Smooth muscle cell (in vitro differentiated cells): Measurements from ENCODE around the gene POU4F1. TPM values are rescaled to one million over a fixed set of nuclear protein-coding genes. Genes with fewer than 3 reads are reported as not detected.

Source experiments
- DNase-seq: peaks from one replicate; lab custom pipeline; 2025; ENCODE audit not compliant: unreplicated experiment; lab: John Stamatoyannopoulos, UW
- H2AFZ ChIP-seq: fragments of 200-600 bp; sonication (generic); 2 replicates; pipeline ENCODE4 v1.6.0; 2016; ENCODE audit warnings: antibody characterized with exemption, low read depth, mild to moderate bottlenecking
- H3F3A ChIP-seq: fragments of 200-600 bp; sonication (generic); 2 replicates; pipeline ENCODE4 v1.6.0; 2017; ENCODE audit warnings: antibody characterized with exemption, low read depth
- H3K27ac ChIP-seq: fragments of 200-600 bp; sonication (generic); 2 replicates; pipeline ENCODE4 v1.5.1; 2016; ENCODE audit warnings: low read depth, mild to moderate bottlenecking
- H3K27me3 ChIP-seq: fragments of 200-600 bp; sonication (generic); 2 replicates; pipeline ENCODE4 v1.6.1; 2016; ENCODE audit warnings: low read depth, mild to moderate bottlenecking
- H3K36me3 ChIP-seq: fragments of 200-600 bp; sonication (generic); 2 replicates; pipeline ENCODE4 v1.5.1; 2016; ENCODE audit warnings: low read depth
- H3K4me1 ChIP-seq: fragments of 200-600 bp; sonication (generic); 2 replicates; pipeline ENCODE4 v1.5.1; 2016; ENCODE audit warnings: low read depth
- H3K4me2 ChIP-seq: fragments of 200-600 bp; sonication (generic); 2 replicates; pipeline ENCODE4 v1.6.0; 2016; ENCODE audit warnings: mild to moderate bottlenecking
- H3K4me3 ChIP-seq: fragments of 200-600 bp; sonication (generic); 2 replicates; pipeline ENCODE4 v1.5.1; 2016; ENCODE audit warnings: mild to moderate bottlenecking
- H3K79me2 ChIP-seq: fragments of 200-600 bp; sonication (generic); 2 replicates; pipeline ENCODE4 v1.6.0; 2016; ENCODE audit warnings: low read depth, mild to moderate bottlenecking
- H3K9ac ChIP-seq: fragments of 200-600 bp; sonication (generic); 2 replicates; pipeline ENCODE4 v1.6.0; 2016; ENCODE audit warnings: low read depth
- H3K9me3 ChIP-seq: fragments of 200-600 bp; sonication (generic); replicated peaks from 2 replicates; pipeline ENCODE4 v1.5.1; 2016; ENCODE audit warnings: low read depth
- H4K20me1 ChIP-seq: fragments of 200-600 bp; sonication (generic); 2 replicates; pipeline ENCODE4 v1.6.0; 2016; ENCODE audit warnings: low read depth
- WGBS: methylation state at CpG from one replicate; pipeline ENCODE4 v1.1.7; 2016; ENCODE audit warnings: low lambda C conversion rate; 5-methylcytosine and 5-hydroxymethylcytosine counted together
- polyA plus RNA-seq: library from polyadenylated mRNA; unstranded; fragments of >200 nt; fragmentation: Nextera tagmentation; extraction: Ambion mirVana; gene quantifications from 2 replicates; pipeline ENCODE4 v1.2.1, GENCODE V29; 2016
- total RNA-seq: library from RNA; depleted of rRNA; stranded (reverse); fragments of >200 nt; gene quantifications from 2 replicates; pipeline ENCODE4 v1.2.3, GENCODE V29; 2014
- TF ChIP-seq, protein P1 (sequence below): fragments of 200-600 bp; sonication (generic); IDR thresholded peaks from 2 replicates; pipeline ENCODE4 v1.5.1; 2017; ENCODE audit warnings: borderline replicate concordance, mild to moderate bottlenecking, antibody characterized with exemption; ENCODE audit not compliant: insufficient read depth, poor library complexity, severe bottlenecking

POU4F1 gene
- total and polyA plus RNA-seq, 2 experiments from 2014 or later: not detected

GRCh38 chr13:78610381-78610883 is 7.1 kb upstream of the POU4F1 start:
- WGBS: 57% methylated on average over 4 of the region's 4 CpGs
- H3K27me3 ChIP-seq: peaks cover 77% of the 10 kb centered on the region
- H3K4me2 ChIP-seq: no peak overlapping the region
- no peaks in the 10 kb centered on the region for H4K20me1 ChIP-seq
- H3K4me1 ChIP-seq: peaks cover 13% of the 10 kb centered on the region
- H3F3A ChIP-seq: no peaks in the 10 kb centered on the region
- no peak overlapping the region for H3K4me3 ChIP-seq
- H2AFZ ChIP-seq: no peak overlapping the region
- no peak overlapping the region for H3K27ac ChIP-seq
- H3K36me3 ChIP-seq: no peaks in the 10 kb centered on the region
- DNase-seq: no peak
- no peaks in the 10 kb centered on the region for H3K79me2 ChIP-seq
- H3K9me3 ChIP-seq: no peaks in the 10 kb centered on the region
- TF ChIP-seq, protein P1, sequence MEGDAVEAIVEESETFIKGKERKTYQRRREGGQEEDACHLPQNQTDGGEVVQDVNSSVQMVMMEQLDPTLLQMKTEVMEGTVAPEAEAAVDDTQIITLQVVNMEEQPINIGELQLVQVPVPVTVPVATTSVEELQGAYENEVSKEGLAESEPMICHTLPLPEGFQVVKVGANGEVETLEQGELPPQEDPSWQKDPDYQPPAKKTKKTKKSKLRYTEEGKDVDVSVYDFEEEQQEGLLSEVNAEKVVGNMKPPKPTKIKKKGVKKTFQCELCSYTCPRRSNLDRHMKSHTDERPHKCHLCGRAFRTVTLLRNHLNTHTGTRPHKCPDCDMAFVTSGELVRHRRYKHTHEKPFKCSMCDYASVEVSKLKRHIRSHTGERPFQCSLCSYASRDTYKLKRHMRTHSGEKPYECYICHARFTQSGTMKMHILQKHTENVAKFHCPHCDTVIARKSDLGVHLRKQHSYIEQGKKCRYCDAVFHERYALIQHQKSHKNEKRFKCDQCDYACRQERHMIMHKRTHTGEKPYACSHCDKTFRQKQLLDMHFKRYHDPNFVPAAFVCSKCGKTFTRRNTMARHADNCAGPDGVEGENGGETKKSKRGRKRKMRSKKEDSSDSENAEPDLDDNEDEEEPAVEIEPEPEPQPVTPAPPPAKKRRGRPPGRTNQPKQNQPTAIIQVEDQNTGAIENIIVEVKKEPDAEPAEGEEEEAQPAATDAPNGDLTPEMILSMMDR: no peak
- no peak overlapping the region for H3K9ac ChIP-seq

DNA sequence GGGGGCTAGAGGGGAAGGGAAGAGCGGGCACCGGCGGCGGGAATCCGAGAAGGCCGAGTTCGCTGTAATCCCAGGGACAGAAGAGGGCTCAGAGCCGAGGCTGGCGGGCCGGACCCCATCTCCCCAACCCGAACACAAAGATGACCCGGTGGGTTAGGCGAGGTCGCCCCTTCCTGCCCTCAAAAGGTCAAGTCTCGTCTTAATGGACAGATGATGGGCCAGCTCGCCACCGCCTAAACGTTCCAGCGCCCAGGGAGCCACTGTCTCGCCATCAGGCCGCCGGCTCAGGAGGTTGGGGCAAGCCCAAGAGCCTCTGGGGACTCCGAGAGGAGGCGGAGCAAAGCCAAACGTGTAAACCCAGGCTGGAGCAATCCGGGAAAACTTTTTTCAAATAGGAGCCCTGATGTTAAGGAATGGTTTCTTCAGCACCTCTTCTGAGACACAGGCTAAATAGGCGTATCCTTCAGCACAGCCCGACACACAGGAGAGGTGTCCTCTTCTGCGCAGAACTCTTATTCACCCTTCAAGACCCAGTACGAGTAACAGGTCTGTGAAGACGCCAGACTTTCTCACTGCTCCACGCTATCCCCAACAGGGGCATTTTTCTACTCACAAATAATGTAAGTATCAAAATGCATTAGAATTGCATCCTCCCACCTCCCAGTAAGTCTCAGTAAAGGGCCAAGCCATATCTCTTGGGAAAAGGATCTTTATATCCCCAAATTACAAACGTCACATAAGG is 6.3 kb upstream of the POU4F1 start:
- DNase-seq: no peak
- H3K27me3 ChIP-seq: peaks cover 85% of the 10 kb centered on the region
- peaks cover 13% of the 10 kb centered on the region for H3K4me1 ChIP-seq
- H3K27ac ChIP-seq: no peak overlapping the region
- 7% methylated on average over 28 of the region's 33 CpGs for WGBS
- H3K4me3 ChIP-seq: peak overlapping the region; percentile 63
- H3K9ac ChIP-seq: no peak overlapping the region
- H3K4me2 ChIP-seq: peak overlapping the region; percentile 93
- H3K9me3 ChIP-seq: no peaks in the 10 kb centered on the region
- H2AFZ ChIP-seq: peak overlapping the region; percentile 50
- no peaks in the 10 kb centered on the region for H3K79me2 ChIP-seq
- no peaks in the 10 kb centered on the region for H3F3A ChIP-seq
- H4K20me1 ChIP-seq: no peaks in the 10 kb centered on the region
- no peaks in the 10 kb centered on the region for H3K36me3 ChIP-seq
- TF ChIP-seq, protein P1: no peak

DNA sequence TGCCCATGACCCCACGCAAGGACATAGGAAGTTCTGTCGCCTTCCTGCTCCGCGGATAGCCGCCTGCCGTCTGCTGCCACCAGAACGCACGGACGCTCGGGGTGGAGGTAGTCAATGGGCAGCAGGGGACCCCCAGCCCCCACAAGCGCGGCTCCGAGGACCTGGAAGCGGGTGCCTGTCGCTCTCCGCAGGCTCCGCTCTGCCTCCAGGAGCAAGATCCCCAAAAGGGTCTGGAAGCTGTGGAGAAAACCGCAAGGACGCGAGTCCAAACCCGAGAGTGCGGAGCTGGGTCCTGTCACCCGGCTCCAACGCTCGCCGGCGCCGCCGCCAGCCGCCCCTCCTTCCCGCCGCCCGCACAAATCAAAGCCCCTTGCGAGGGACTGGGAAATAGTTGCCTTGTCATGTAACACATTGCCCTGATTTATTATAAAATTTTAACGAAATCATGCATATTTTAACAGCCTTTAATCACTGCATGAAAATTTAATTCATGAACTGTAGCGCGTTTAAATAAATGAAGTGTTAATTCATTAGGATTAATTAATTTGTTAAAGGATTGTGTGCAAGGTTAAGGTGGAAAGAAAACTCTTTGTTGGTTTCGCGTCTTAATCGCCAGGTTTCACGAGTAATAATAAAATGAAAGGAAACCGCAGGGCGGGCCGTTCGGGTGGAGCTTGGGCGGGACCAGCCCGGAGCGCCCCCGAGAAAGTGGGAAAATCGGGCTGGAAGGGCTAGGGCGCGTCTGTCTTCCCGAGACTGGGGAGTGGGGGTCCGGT is 5.5 kb upstream of the POU4F1 start:
- TF ChIP-seq, protein P1: no peak
- Histone ChIP-seq H3K36me3 (no peaks in the 10 kb centered on the region), H3K4me3 (peak overlapping the region; percentile 63), H3F3A (no peaks in the 10 kb centered on the region), H3K4me2 (peak overlapping the region; percentile 93), H3K4me1 (peaks cover 13% of the 10 kb centered on the region), H3K27ac (no peak overlapping the region), H3K9ac (no peak overlapping the region), H2AFZ (peak overlapping the region; percentile 50), H4K20me1 (no peaks in the 10 kb centered on the region), H3K27me3 (peaks cover 92% of the 10 kb centered on the region), H3K9me3 (no peaks in the 10 kb centered on the region), H3K79me2 (no peaks in the 10 kb centered on the region)
- DNase-seq: no peak
- WGBS: 1% methylated on average over 46 of the region's 54 CpGs
